GM21723 (cell line): ENCODE data around the gene FARS2.

Experiments
- ATAC-seq: cut with Tn5 transposase; IDR thresholded peaks from one replicate; pipeline ENCODE4 v1.9.1; 2021; ENCODE audit warnings: mild to moderate bottlenecking, moderate library complexity; ENCODE audit not compliant: unreplicated experiment

FARS2 gene

DNA sequence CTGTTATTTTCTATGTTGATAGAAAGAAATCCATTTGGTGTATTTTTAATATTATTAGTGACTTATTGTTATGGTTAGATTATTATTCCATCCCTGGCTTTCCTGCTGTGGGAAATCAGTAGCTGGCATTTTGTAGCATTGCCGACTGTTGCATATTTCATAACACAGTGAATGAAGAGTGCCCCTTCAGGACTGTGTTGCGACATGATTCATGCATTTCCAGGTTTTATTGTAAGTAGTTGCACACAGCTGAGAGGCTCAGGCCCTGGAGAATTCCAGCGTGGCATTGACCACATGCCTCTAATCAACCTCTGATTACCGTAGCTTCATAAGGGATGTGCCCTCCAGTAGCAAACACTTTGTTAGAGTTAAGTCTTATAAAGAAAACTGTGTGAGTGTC, 263.9 kb downstream of the FARS2 start:
- ATAC-seq = no peak

GRCh38 chr6:5529015-5529414, 267.7 kb downstream of the FARS2 start:
- no peak for ATAC-seq

DNA sequence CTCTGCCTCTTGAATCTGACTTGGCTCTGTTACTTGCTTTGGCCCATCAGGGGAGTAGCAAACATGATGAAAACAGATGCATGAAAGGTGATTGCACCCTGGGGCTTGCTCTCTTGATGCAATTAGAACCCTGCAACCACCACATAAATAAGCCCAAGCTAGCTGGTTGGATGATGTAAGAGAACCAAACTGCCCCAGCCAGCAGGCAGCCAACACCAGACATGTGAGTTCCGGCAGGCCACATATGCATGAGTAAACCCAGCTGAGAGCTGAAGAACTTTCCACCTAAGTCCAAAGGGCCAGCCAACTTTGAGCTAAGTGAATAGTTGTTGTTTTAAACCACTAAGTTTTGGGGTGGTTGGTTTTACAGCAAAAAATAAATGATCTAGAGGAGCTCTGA, 268.4 kb downstream of the FARS2 start:
- ATAC-seq = no peak

DNA sequence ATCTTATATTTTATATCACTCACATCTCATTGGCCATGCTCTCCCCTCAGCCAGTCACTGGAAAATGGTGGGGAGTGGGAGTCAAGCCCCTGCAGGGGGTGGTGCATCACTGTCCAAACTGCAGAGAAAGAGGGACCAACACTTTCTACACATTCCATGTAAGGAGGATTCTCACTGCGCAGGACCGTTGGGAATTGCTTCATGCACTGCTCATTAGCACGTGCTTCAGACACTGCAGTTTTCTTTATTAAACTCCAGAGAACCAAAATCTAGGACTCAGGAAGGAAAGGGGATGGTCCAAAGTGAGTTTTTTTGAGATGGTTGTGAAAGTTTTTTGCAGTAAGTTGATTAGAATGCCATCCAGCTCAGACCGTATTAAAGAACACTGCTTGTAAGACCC, 269.8 kb downstream of the FARS2 start:
- ATAC-seq = no peak

DNA sequence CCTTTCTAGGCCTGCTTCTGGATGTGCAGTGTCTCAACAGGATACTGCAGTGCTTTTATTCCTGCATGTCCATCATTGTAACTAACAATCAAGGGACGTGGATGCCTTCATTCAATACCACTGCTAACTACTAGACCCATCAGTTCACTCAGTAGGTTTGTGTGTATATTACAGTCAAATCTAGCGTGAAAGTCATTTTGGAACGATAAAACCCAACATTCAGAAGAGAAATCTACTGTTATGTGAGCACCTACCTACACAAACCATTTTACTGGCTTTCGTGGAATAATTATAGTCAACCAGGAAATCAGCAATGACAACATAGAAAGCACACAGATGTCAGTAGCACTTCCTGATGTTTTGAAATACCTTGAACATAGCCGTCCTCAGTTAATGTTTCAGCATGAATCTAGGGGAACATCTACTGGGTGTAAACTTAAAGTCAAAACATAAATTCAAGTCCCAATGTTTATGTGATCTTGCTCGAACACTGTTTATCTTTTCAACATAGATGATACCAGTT, 270.6 kb downstream of the FARS2 start:
- ATAC-seq = no peak

DNA sequence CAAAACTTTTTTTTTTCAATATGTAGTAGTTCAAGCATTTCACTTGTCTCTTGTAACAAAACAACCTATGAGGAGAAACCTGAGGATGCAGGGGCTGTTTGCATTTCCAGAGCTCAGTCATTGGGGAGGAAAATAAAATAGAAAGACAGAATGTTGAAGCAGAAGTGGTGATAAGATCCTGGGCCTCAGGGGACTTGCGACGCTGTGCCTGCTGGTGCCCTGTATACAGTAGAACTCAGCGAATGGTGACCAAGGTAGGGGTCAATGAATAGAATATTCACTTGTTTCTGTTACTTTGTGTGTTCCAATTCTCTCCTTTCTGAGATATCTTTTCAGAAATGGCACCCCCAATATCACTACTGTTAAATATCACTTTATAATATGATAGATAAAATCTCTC, 271.6 kb downstream of the FARS2 start:
- no peak for ATAC-seq

GRCh38 chr6:5534643-5535042, 273.3 kb downstream of the FARS2 start:
- no peak for ATAC-seq

DNA sequence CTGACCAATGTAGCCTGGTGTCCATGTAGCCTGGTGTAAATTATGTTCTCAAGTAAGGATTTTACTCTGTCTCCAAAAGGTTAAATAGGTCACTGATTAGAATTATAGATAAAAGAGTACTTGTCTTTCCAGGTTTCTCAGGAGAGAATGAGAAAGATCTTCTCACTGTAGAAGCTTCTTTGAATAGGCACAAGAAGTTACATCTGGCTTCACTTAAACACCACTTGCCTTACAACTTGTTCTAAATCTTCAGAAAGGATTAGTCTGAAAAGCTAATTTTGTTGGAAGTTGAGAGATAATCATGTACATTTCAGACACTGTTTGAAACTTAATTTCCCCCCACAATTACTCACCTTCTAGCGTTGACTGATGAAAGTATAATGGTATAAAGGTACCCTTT, 275.3 kb downstream of the FARS2 start:
- ATAC-seq = no peak

DNA sequence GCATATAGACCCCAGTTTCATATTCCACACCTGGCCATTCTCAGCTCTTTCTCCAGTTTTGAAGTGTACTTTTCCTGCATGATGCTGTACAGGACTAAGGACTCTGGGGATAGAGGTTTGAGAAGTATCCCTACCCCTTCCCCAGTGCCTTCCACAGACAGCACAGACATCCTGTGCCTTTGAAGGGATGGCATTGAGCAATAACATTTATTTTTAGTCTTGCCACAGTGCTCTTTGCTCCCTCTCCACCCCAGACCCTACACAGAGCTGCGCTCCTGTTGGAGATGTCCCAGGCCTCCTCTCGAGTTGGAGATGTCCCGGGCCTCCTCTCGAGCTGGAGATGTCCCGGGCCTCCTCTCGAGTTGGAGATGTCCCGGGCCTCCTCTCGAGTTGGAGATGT, 275.8 kb downstream of the FARS2 start:
- no peak for ATAC-seq

- ATAC-seq = no peak
Measured at GRCh38 chr6:5537967-5538366, 276.7 kb downstream of the FARS2 start.

DNA sequence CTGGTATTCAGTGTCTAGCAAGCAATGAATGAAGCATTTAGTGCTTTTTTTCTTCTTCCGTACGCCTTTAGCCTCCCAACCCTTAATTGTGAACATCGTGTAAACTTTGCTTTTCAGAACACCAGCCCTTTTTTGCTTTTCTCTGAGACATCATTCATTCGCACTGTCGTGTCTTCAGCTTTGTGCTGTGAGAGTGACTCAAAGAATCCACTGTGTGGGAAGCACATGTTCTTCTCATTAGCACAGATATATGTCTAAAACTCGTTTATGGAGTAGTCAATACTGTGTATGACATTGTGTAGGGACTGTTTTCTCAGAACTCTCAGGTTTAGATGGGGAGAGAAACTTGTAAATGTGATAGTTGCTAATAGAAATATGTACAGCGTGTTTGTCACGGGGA, 279.1 kb downstream of the FARS2 start:
- no peak for ATAC-seq

- no peak for ATAC-seq
Measured at GRCh38 chr6:5541025-5541424, 279.7 kb downstream of the FARS2 start.

DNA sequence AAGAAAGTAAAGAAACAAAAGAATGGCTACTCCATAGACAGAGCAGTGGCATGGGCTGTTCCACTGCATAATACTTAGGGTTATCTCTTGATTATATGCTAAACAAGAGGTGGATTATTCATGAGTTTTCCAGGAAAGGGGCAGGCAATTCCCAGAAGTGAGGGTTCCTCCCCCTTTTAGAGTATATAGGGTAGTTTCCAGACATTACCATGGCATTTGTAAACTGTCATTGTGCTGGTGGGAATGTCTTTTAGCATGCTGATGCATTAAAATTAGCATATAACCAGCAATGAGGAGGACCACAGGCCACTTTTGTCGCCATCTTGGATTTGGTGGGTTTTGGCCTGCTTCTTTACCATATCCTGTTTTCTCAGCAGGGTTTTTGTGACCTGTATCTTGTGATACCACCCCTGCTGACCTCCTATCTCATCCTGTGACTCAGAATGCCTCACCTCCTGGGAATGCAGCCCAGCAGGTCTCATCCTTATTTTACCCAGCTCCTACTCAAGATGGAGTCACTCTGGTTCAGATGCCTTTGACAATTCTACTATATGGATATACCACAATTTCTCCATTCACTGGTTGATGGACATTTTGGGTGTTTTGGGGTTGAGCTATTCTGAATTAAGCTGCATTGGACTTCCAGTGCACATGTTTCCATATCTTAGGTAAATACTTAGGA, 280.6 kb downstream of the FARS2 start:
- ATAC-seq = no peak

DNA sequence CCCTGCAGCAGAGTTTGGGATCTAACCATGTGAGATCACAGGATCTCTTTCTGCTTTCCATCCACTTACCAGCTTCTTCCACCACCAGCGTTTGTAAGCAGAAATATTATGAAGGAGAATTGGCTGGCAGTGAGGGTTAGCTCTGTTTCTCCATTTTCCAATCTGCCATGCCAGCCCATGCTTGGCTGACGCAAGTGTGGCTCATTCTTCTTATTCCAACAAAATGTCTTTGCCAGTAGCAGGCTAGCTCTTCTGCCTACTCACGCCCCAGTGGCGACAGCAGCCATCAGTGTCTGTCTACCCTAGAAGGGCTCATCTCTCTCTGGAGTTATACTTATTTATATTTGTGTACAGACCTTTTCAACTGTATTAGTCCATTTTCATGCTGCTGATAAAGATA, 286.2 kb downstream of the FARS2 start:
- ATAC-seq = no peak

GRCh38 chr6:5550631-5551030, 289.3 kb downstream of the FARS2 start:
- no peak for ATAC-seq

DNA sequence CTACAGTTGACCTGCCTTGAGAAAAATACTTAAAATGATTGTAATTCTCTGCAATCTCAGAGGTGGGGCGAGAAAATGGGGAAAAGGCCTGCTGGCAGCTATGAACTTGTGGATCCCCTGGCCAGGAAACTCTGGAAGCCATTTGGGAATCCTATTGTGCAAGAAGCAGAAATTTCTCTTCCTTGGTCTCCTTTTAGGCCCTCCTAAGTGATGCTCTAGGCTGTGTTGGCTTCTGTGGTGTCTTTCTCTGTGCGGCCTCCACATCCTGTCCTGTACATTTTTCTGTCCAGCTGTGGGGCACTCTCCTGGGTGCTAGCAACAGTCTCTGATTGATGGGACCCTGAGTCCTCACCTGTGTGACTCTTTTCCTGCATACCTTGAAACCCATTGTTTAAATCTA, 290.9 kb downstream of the FARS2 start:
- ATAC-seq = no peak

DNA sequence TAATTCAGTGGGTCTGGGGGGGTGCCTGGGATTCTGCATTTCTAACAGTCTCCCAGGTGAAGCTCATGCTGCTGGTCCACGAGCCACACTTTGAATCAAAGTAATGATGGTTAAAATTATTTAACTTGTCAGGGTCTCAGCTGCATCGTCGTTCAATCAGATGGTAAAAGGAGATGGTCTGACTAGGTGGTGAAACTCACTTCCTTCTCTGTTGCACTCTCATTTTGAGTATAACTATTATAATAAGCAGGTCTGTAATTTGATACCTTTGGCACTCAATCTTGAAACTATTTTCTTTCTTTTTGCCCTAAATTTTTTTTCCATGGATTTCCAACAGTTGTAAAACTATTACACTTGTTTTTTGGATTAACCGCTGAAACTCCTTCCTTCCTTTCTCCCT, 292.5 kb downstream of the FARS2 start:
- ATAC-seq = peak; percentile 68

DNA sequence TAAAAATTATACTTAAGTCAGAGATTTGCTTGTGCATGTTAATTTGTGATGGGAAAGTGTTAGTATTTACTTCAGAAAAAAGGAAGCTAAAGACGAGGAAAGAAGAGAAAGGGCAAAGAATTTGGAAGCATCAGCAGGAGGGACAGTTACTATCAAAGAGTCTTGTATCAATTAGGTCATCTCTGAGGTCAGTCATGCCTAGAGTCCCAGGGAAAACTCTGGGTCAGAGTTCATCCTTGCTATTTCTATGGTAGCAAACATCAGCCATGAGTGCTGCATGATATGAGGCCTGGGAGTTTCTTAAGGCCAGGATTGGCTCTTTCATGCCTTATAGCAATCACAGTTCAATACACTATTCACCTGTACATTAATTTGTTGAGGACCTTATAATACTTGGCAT, 292.9 kb downstream of the FARS2 start:
- ATAC-seq = no peak

GRCh38 chr6:5556011-5556410, 294.7 kb downstream of the FARS2 start:
- no peak for ATAC-seq

- ATAC-seq = no peak
Measured at GRCh38 chr6:5557506-5557905, 296.2 kb downstream of the FARS2 start.

DNA sequence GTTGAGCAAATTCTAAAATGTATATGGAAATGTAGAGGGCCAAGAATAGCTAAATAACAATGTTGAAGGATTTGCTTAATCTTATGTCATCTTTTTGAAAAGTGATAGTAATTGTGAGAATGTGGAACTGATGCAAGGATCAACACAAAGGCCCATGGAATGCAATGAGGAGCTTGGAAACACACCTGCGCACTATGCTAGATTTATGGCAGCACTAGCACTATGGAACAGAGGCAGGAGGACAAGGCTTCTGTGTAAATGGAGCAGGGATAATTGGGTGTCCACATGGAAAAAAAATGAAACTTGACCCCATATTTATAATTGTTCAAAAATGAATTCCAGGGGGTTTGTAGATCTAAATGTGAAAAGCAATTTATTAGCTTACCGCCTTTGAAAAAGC, 298.3 kb downstream of the FARS2 start:
- ATAC-seq = no peak

DNA sequence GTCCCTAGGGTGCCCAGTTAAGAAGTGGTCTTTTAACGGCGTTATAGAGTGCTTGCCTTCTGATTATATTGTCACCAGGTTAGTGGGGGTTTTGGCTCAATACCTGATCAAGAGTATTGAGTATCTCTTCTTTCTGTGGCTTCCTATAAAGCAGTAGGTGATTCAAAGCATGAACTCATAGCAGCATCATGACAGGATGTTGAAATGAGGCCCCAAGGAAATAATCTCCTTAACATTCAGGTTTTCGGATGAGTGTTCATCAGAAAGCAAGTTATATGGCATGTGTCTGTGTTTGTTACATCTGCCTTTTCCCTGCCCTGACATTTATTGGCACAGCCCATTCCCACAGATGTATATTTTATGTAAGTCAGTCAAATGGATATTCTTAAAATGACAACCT, 301.0 kb downstream of the FARS2 start:
- ATAC-seq = no peak

DNA sequence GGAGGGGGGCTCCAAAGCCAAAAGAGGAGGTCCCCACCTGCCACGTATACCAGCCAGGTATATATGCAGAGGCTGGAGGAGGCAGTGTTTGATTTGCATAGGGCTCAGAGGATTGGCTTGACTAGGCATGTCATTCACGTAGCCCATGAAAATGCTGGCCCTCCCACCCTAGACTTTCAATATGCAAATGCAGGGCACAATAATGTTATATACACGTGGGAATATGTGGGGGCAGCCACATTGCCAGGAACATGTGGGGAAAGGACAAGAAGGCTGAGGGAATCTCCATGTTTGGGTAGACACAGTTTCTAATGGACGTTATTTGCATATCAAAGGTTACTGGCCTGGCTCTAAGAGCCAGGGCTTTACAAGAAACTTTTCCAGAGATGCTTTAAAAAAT, 301.8 kb downstream of the FARS2 start:
- ATAC-seq = no peak
